H9 (cell line): ENCODE measurements around the gene DBX2. TPM values are rescaled to one million over a fixed set of nuclear protein-coding genes. Genes with fewer than 3 reads are reported as not detected.

Source experiments
- DNase-seq: peaks from one replicate; pipeline ENCODE4 v3.0.0-alpha.2; 2017
- H2AFZ ChIP-seq: one replicate; pipeline ENCODE4 v1.6.1; 2013; ENCODE audit warnings: mild to moderate bottlenecking, low read length, control low read depth, moderate library complexity
- H2AK5ac ChIP-seq: 2 replicates; pipeline ENCODE4 v1.6.1; 2013; ENCODE audit warnings: low read length, control low read depth, mixed read lengths; ENCODE audit not compliant: insufficient read length
- H2BK120ac ChIP-seq: one replicate; pipeline ENCODE4 v1.6.1; 2013; ENCODE audit warnings: low read depth, mild to moderate bottlenecking, low read length, control low read depth, inconsistent platforms; ENCODE audit not compliant: poor library complexity, severe bottlenecking
- H2BK12ac ChIP-seq: 2 replicates; pipeline ENCODE4 v1.6.1; 2013; ENCODE audit warnings: low read length, control low read depth, mixed read lengths, low read depth; ENCODE audit not compliant: insufficient read length
- H2BK15ac ChIP-seq: 2 replicates; pipeline ENCODE4 v1.6.1; 2013; ENCODE audit warnings: low read depth, low read length, control low read depth
- H2BK20ac ChIP-seq: one replicate; pipeline ENCODE4 v1.6.1; 2013; ENCODE audit warnings: low read depth, mild to moderate bottlenecking, low read length, control low read depth, inconsistent platforms; ENCODE audit not compliant: poor library complexity, severe bottlenecking
- H2BK5ac ChIP-seq: 2 replicates; pipeline ENCODE4 v1.6.1; 2013; ENCODE audit warnings: low read length, control low read depth, mixed read lengths; ENCODE audit not compliant: insufficient read length
- H3K14ac ChIP-seq: 2 replicates; pipeline ENCODE4 v1.6.1; 2013; ENCODE audit warnings: low read length, control low read depth; ENCODE audit not compliant: insufficient read depth
- H3K18ac ChIP-seq: 2 replicates; pipeline ENCODE4 v1.6.1; 2013; ENCODE audit warnings: low read depth, mild to moderate bottlenecking, mixed read lengths, low read length, control low read depth; ENCODE audit not compliant: insufficient read length
- H3K23ac ChIP-seq: 2 replicates; pipeline ENCODE4 v1.6.1; 2013; ENCODE audit warnings: low read length, control low read depth, mixed read lengths, low read depth; ENCODE audit not compliant: insufficient read length
- H3K23me2 ChIP-seq: 2 replicates; pipeline ENCODE4 v1.6.1; 2013; ENCODE audit warnings: low read depth, mild to moderate bottlenecking, mixed read lengths, low read length, control low read depth; ENCODE audit not compliant: insufficient read length, poor library complexity, severe bottlenecking
- H3K27ac ChIP-seq: 2 replicates; pipeline ENCODE4 v1.5.1; 2013; ENCODE audit warnings: low read length, control low read depth, mixed read lengths, low read depth; ENCODE audit not compliant: insufficient read length
- H3K27me3 ChIP-seq: 2 replicates; pipeline ENCODE4 v1.6.1; 2013; ENCODE audit warnings: low read length, control low read depth, inconsistent platforms; ENCODE audit not compliant: insufficient read depth
- H3K4ac ChIP-seq: 2 replicates; pipeline ENCODE4 v1.6.1; 2013; ENCODE audit warnings: low read depth, mild to moderate bottlenecking, control low read depth, inconsistent platforms, low read length, moderate library complexity
- H3K4me1 ChIP-seq: 2 replicates; pipeline ENCODE4 v1.6.1; 2013; ENCODE audit warnings: low read length, control low read depth, inconsistent platforms; ENCODE audit not compliant: insufficient read depth
- H3K4me2 ChIP-seq: 2 replicates; pipeline ENCODE4 v1.6.1; 2013; ENCODE audit warnings: low read length, control low read depth, mixed read lengths; ENCODE audit not compliant: insufficient read length, insufficient read depth
- H3K56ac ChIP-seq: 2 replicates; pipeline ENCODE4 v1.6.1; 2013; ENCODE audit warnings: low read depth, mild to moderate bottlenecking, mixed read lengths, low read length, control low read depth; ENCODE audit not compliant: insufficient read length
- H3K79me1 ChIP-seq: 2 replicates; pipeline ENCODE4 v1.6.1; 2013; ENCODE audit warnings: low read depth, mild to moderate bottlenecking, moderate library complexity, low read length, control low read depth, inconsistent platforms; ENCODE audit not compliant: insufficient read depth, poor library complexity, severe bottlenecking
- H3K79me2 ChIP-seq: 2 replicates; pipeline ENCODE4 v1.6.1; 2013; ENCODE audit warnings: low read length, control low read depth, inconsistent platforms; ENCODE audit not compliant: insufficient read depth
- H3K9ac ChIP-seq: 2 replicates; pipeline ENCODE4 v1.6.1; 2013; ENCODE audit warnings: low read length, control low read depth, mixed read lengths; ENCODE audit not compliant: insufficient read length; ENCODE audit errors: extremely low read depth
- H3K9me3 ChIP-seq: one replicate; pipeline ENCODE4 v1.6.1; 2013; ENCODE audit warnings: low read depth, low read length, inconsistent platforms; ENCODE audit not compliant: control insufficient read depth
- H3T11ph ChIP-seq: one replicate; pipeline ENCODE4 v1.6.1; 2013; ENCODE audit warnings: mild to moderate bottlenecking, low read length, control low read depth, inconsistent platforms
- H4K20me1 ChIP-seq: one replicate; pipeline ENCODE4 v1.6.1; 2013; ENCODE audit not compliant: control insufficient read depth, insufficient read length, insufficient read depth
- H4K5ac ChIP-seq: 2 replicates; pipeline ENCODE4 v1.6.1; 2013; ENCODE audit warnings: low read depth, mild to moderate bottlenecking, mixed read lengths, low read length, control low read depth; ENCODE audit not compliant: insufficient read length
- H4K8ac ChIP-seq: replicated peaks from 2 replicates; pipeline ENCODE4 v1.6.1; 2013; ENCODE audit warnings: low read length, control low read depth, mixed read lengths, low read depth; ENCODE audit not compliant: insufficient read length
- H4K91ac ChIP-seq: 2 replicates; pipeline ENCODE4 v1.6.1; 2013; ENCODE audit warnings: low read depth, mild to moderate bottlenecking, moderate library complexity, mixed read lengths, low read length, control low read depth; ENCODE audit not compliant: insufficient read length
- H3K27ac Mint-ChIP-seq, 3 experiments: 2 replicates in 2 of 3; 3 replicates in 1 of 3; pipeline ENCODE4 v1.8.0; 2020 to 2021; ENCODE audit warnings: mixed read lengths in 3 of 3, mild to moderate bottlenecking in 1 of 3, moderate library complexity in 1 of 3
- H3K27me3 Mint-ChIP-seq: 2 replicates; pipeline ENCODE4 v1.8.0; 2021; ENCODE audit warnings: low read depth, mild to moderate bottlenecking, moderate library complexity, mixed read lengths
- H3K36me3 Mint-ChIP-seq, 3 experiments: 2 replicates in 2 of 3; 3 replicates in 1 of 3; pipeline ENCODE4 v1.8.0; 2020 to 2021; ENCODE audit warnings: low read depth in 3 of 3, mixed read lengths in 3 of 3; ENCODE audit not compliant: insufficient read depth in 1 of 3
- H3K4me1 Mint-ChIP-seq, 2 experiments: 2 replicates each; pipeline ENCODE4 v1.8.0; 2020; ENCODE audit warnings: mixed read lengths in 2 of 2
- H3K4me3 Mint-ChIP-seq, 2 experiments: 2 replicates in 1 of 2; 3 replicates in 1 of 2; pipeline ENCODE4 v1.8.0; 2020 to 2021; ENCODE audit warnings: mild to moderate bottlenecking in 2 of 2, mixed read lengths in 2 of 2, moderate library complexity in 1 of 2
- H3K9me3 Mint-ChIP-seq, 2 experiments: 2 replicates in 1 of 2; 3 replicates in 1 of 2; pipeline ENCODE4 v1.8.0; 2020; ENCODE audit warnings: mild to moderate bottlenecking in 2 of 2, mixed read lengths in 2 of 2, moderate library complexity in 1 of 2
- CTCF ChIP-seq: fragments of 200-600 bp; sonication (generic); conservative IDR thresholded peaks from 3 replicates; pipeline ENCODE4 v1.8.0; 2021; ENCODE audit warnings: antibody characterized with exemption, mild to moderate bottlenecking
- WGBS: extraction: QIAGEN DNeasy Blood & Tissue Kit; methylation state at CpG from one replicate; pipeline ENCODE4 v1.1.7; 2013; ENCODE audit warnings: missing lambda C conversion rate, low lambda C conversion rate, mixed read lengths; ENCODE audit not compliant: insufficient read length; ENCODE audit errors: extremely low coverage; 5-methylcytosine and 5-hydroxymethylcytosine counted together
- total RNA-seq: library from RNA; stranded (reverse); gene quantifications from 2 replicates; pipeline ENCODE4 v1.2.1, GENCODE V29; 2021

The DBX2 gene
- total RNA-seq, 1 experiment from 2014 or later, result not detected

DNA sequence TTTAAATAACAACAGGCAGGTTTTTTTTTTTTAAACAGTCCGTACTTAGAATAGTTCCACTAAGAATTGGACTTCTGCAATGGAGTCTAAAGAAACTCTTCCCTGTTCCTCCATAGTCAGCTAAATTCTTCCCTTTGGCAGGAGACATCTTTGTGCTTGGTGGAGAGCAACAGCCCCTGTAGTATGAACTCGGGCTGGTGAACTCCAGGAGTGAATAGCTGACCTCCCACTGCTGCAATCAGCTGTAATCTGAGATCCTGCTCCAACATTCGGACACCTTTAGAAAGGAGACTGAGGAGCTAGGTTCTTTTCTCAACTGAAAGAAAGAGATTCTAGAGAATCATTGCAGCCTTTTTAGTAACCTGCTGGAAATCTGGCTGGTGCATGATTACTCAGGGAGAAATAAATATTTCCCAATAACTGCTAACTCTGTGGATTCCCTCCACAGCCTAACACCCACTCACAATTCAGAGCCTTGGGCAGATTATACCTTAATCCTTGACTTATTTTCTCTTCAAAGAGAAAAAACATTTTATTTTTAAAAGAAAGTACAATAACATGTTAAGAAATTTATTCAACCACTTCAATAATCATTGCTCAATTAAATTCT lies 25.6 kb upstream of the DBX2 start:
- no peak overlapping the region for H3T11ph ChIP-seq
- no peak overlapping the region for H4K5ac ChIP-seq
- no peaks in the 10 kb centered on the region for H3K27me3 ChIP-seq
- peak; percentile 78 for DNase-seq
- H4K8ac ChIP-seq, result no peak overlapping the region
- WGBS, result no CpG with 5 or more reads among the region's 3 CpGs
- no peak overlapping the region for H3K9ac ChIP-seq
- peak overlapping the region in 2 of 3 experiments; percentile 83 to 96; a peak in 3 of 7 replicates for H3K27ac Mint-ChIP-seq
- H2BK5ac ChIP-seq, result no peak overlapping the region
- no peak overlapping the region for H2AK5ac ChIP-seq
- no peak overlapping the region for H3K56ac ChIP-seq
- H3K4me1 ChIP-seq, result peaks cover 14% of the 10 kb centered on the region
- no peaks in the 10 kb centered on the region for H3K9me3 ChIP-seq
- H3K4me3 Mint-ChIP-seq, result peak overlapping the region in 1 of 2 experiments; percentile 36; a peak in 2 of 5 replicates
- no peak overlapping the region for H2BK12ac ChIP-seq
- H4K20me1 ChIP-seq, result no peaks in the 10 kb centered on the region
- H3K79me1 ChIP-seq, result no peaks in the 10 kb centered on the region
- no peak overlapping the region for H3K18ac ChIP-seq
- no peak overlapping the region for H3K4ac ChIP-seq
- no peaks in the 10 kb centered on the region for H3K79me2 ChIP-seq
- no peak overlapping the region for H2BK20ac ChIP-seq
- H2BK120ac ChIP-seq, result no peak overlapping the region
- H3K23me2 ChIP-seq, result no peaks in the 10 kb centered on the region
- peak overlapping the region; percentile 49 for H3K4me2 ChIP-seq
- no peak for TF ChIP-seq CTCF
- no peak overlapping the region for H3K14ac ChIP-seq
- H3K9me3 Mint-ChIP-seq, result no peaks in the 10 kb centered on the region
- no peak overlapping the region for H2AFZ ChIP-seq
- no peak overlapping the region for H3K23ac ChIP-seq
- H3K27ac ChIP-seq, result peak overlapping the region; percentile 68
- no peaks in the 10 kb centered on the region for H3K36me3 Mint-ChIP-seq
- H4K91ac ChIP-seq, result no peak overlapping the region
- peaks cover 37 to 45% of the 10 kb centered on the region in 2 experiments for H3K4me1 Mint-ChIP-seq
- H2BK15ac ChIP-seq, result no peak overlapping the region
- H3K27me3 Mint-ChIP-seq, result no peaks in the 10 kb centered on the region
